AG10803 (cell line): ENCODE measurements around the gene NRIP2.

Experiments
- DNase-seq: peaks from one replicate; pipeline ENCODE4 v3.0.0; 2010; ENCODE audit warnings: low read depth
- H3K4me3 ChIP-seq: 2 replicates; pipeline ENCODE4 v1.5.1; 2011; ENCODE audit warnings: mild to moderate bottlenecking, low read length, control low read depth
- TF ChIP-seq, protein P1 (sequence below): conservative IDR thresholded peaks from 2 replicates; pipeline ENCODE4 v1.5.1; 2011; ENCODE audit warnings: mild to moderate bottlenecking, low read length, control low read depth, inconsistent platforms

The NRIP2 gene

DNA sequence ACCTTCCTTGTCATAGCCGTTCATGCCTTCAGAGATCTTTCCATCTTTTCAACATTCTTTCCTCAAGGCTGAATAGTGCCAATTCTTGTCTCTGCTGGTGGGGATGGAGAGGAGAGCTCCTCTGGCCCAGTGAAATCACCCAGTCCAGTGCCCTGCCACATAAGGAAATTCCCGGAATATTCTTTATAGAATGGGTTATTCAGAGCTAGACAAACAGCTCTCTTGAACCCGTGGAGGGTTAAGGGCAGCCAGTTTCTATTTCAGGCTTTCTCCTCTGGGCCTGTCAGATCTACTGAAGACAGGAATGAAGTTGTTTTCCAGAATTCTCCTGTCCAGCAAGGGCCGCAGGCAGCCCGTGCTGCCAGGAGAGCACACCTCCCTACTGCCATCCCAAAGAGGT is 8.1 kb upstream of the NRIP2 start:
- H3K4me3 ChIP-seq, result no peak overlapping the region
- no peak for DNase-seq
- TF ChIP-seq, protein P1, sequence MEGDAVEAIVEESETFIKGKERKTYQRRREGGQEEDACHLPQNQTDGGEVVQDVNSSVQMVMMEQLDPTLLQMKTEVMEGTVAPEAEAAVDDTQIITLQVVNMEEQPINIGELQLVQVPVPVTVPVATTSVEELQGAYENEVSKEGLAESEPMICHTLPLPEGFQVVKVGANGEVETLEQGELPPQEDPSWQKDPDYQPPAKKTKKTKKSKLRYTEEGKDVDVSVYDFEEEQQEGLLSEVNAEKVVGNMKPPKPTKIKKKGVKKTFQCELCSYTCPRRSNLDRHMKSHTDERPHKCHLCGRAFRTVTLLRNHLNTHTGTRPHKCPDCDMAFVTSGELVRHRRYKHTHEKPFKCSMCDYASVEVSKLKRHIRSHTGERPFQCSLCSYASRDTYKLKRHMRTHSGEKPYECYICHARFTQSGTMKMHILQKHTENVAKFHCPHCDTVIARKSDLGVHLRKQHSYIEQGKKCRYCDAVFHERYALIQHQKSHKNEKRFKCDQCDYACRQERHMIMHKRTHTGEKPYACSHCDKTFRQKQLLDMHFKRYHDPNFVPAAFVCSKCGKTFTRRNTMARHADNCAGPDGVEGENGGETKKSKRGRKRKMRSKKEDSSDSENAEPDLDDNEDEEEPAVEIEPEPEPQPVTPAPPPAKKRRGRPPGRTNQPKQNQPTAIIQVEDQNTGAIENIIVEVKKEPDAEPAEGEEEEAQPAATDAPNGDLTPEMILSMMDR, result no peak

DNA sequence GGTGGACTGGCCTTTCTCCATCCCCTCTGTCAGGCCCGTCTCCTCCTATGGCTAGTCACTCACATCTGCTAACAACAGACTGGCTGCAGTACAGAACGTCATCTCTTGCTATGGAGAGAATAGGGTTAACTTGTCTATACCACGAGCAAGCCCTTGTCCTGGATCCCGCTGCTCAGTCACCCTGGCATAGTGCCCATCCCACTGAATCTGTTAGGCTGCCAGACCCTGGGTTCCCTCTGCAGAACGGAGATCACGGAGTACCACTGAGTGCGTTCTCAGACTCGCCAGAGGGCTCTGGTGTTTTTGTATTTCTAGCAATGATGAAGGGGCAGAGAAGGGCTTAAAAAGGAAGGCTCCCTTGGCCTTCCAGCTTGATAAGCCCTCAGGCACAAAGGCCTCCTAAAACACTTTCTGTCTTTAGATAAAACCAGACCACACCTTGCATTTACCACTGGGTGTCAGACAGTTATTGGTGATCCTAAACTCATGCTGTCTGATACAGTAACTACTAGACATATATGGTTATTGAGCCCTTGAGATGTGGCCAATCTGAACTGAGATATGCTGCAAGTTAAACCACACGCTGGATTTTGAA is 6.3 kb upstream of the NRIP2 start:
- TF ChIP-seq, protein P1, result no peak
- DNase-seq, result no peak
- H3K4me3 ChIP-seq, result no peak overlapping the region

DNA sequence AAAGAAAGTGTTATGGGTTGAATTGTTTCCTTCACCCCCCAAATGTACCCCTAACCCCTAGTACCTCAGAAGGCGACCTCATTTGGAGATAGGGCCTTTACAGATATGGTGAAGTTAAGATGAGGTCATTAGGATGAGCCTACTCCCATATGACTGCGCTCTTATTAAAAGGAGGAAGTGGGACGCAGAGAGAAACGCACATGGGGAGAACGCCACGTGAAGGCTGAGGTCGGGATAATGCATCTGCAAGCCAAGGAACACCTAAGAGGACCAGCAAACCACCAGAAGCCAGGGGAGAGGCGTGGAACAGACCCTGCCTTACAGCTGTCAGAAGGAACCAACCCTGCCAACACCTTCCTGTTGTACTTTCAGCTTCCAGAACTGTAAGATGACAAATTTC is 1.7 kb upstream of the NRIP2 start:
- TF ChIP-seq, protein P1, result no peak
- H3K4me3 ChIP-seq, result no peak overlapping the region
- DNase-seq, result no peak

DNA sequence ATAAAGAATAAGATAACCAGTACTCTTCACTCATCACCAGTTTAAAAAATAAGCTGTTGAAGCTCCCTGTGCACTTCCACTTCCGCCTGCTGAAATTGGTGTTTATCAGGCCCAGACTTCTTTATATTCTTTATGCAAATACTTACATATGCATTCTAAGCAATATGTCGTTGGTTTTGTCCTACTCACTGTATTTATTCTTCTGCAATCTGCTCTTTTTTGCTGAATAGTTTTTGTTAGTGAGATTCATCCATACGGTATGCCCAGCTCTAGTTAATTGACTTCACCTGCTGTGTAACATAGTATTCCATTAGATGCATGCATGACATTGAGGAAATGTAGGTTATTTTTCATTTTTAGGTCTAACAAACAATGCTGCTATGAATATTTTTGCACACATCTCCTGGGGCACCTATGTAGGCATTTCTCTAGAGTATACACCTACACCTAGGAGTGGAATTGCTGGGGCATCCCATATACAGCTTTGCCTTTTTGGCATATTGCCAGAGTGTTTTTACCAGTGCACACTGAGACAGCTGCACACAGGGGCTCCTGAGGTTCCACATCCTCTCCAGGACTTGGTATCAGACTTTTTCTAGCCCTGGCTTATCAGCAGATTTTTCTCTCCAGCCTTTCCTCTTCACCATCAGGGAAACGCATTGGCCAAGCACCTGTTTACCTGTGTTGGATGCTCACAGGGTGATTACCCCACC is 1.0 kb upstream of the NRIP2 start:
- no peak for DNase-seq
- TF ChIP-seq, protein P1, result no peak
- H3K4me3 ChIP-seq, result no peak overlapping the region

DNA sequence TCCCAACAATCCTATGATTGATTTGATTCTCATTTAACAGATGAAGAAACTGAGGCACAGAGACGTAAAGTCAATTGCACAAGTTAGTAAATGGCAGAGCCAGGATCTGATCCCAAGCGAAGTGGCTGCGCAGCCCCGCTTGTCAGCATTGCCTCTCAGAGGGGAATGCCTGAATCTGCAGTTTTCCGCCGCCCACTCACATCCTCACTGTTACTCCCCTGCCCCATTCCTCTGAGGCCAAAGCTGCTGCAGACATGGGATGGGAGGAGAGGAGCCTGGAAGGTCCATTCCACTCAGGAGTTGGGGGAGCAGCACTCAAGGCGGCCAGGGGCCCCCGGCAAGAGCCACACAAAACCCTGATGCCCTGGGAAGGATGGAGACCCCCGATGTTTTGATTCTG is 1.0 kb downstream of the NRIP2 start:
- DNase-seq, result no peak
- TF ChIP-seq, protein P1, result no peak
- H3K4me3 ChIP-seq, result no peak overlapping the region

DNA sequence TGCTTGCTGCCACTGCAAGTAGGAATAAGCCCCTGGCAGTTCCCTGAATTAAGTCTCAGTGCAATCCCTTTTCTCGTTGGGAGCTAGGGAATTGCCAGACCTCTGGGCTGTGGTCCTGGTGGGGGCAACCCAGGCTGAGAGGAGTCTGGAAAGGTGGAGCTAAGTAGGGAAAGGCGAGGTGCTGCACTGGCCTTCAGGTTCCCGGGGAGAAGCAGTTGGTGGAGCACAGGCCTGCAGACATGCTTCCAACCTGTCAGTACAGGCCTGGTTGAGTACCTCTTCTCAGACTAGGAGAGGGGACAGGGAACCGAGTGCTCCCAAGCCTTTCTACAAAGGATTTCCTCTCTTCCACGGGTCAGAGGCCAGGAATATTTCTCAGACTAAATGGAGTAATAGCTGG is 1.5 kb downstream of the NRIP2 start:
- no peak for DNase-seq
- no peak overlapping the region for H3K4me3 ChIP-seq
- TF ChIP-seq, protein P1, result no peak

DNA sequence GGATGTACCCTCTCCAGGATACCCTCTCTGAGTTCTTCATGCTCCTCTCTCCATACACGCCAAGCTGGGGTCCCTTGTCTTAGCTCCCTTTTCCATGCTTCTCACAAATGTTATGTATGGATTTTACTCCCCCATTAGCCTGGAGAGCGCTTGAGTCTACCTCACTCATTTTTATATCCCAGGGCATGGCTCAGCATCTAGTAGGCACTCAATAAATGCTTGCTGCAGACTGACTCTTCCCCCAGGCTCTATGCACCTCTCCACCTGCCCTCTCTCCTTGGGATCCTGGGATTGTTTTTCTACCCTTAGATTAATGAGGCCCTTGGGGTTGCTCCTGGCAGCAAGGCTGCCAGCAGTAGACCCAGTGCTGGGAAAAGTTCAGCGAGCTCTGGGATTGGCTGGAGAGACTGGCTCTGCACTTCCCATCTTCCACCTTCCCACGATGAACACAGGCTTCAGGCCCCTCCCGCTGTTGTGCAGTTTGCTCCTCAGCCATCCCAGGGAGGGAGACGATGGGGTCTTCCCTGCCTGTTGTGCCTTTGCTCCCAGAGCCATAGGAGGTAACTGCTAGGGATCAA is 2.2 kb downstream of the NRIP2 start:
- no peak for DNase-seq
- no peak overlapping the region for H3K4me3 ChIP-seq
- TF ChIP-seq, protein P1, result no peak
